WTC11 (cell line): ENCODE data around the gene TMEM120A. TPM values are rescaled to one million over a fixed set of nuclear protein-coding genes. Genes with fewer than 3 reads are reported as not detected.

Source experiments
- ATAC-seq: fragments of 200-7000 bp; cut with Tn5 transposase; 2 replicates; pipeline ENCODE4 v1.10.0; 2021; ENCODE audit warnings: mild to moderate bottlenecking, moderate library complexity
- CTCF ChIA-PET: fragments of 300-600 bp; sonication (Branson Sonifier 250); formaldehyde crosslinking; loops from one replicate; lab custom pipeline; 2021; ENCODE audit warnings: antibody characterized with exemption; lab: Charles Lee
- POLR2A ChIA-PET: fragments of 350-600 bp; sonication (Branson Sonifier 250); formaldehyde crosslinking; loops from one replicate; lab custom pipeline; 2021; ENCODE audit warnings: antibody characterized with exemption; lab: Charles Lee
- DNase-seq: peaks from one replicate; pipeline ENCODE4 v3.0.0; 2021; ENCODE audit warnings: low spot score
- H3K27ac Mint-ChIP-seq: 2 replicates; pipeline ENCODE4 v1.8.0; 2021; ENCODE audit warnings: mixed read lengths
- H3K27me3 Mint-ChIP-seq: 2 replicates; pipeline ENCODE4 v1.8.0; 2021; ENCODE audit warnings: low read depth, mild to moderate bottlenecking, moderate library complexity, mixed read lengths
- H3K36me3 Mint-ChIP-seq: 2 replicates; pipeline ENCODE4 v1.8.0; 2021; ENCODE audit warnings: mixed read lengths
- H3K4me1 Mint-ChIP-seq: 2 replicates; pipeline ENCODE4 v1.8.0; 2022; ENCODE audit warnings: mixed read lengths
- H3K4me3 Mint-ChIP-seq: 2 replicates; pipeline ENCODE4 v1.8.0; 2021; ENCODE audit warnings: mild to moderate bottlenecking, moderate library complexity, mixed read lengths
- H3K9me3 Mint-ChIP-seq: 2 replicates; pipeline ENCODE4 v1.8.0; 2021; ENCODE audit warnings: mixed read lengths
- AR ChIP-seq: fragments of 250-450 bp; sonication (Bioruptor Pico); IDR thresholded peaks from 2 replicates; pipeline ENCODE4 v1.9.0; 2021; ENCODE audit warnings: mild to moderate bottlenecking
- ATF6 ChIP-seq: sonication (generic); formaldehyde crosslinking; IDR thresholded peaks from 2 replicates; pipeline ENCODE4 v1.8.1; 2023; ENCODE audit warnings: mild to moderate bottlenecking, missing genetic modification reagents
- EMX1 ChIP-seq: fragments of 250-450 bp; sonication (Bioruptor Pico); IDR thresholded peaks from 2 replicates; pipeline ENCODE4 v1.8.0; 2021; ENCODE audit warnings: mild to moderate bottlenecking
- ESRRA ChIP-seq: sonication (generic); formaldehyde crosslinking; IDR thresholded peaks from 2 replicates; pipeline ENCODE4 v1.8.1; 2022; ENCODE audit warnings: mild to moderate bottlenecking, missing genetic modification reagents, borderline replicate concordance
- ETV6 ChIP-seq: sonication (generic); formaldehyde crosslinking; IDR thresholded peaks from 2 replicates; pipeline ENCODE4 v1.8.1; 2022; ENCODE audit warnings: mild to moderate bottlenecking, missing genetic modification reagents
- FOXK1 ChIP-seq: sonication (generic); formaldehyde crosslinking; IDR thresholded peaks from 2 replicates; pipeline ENCODE4 v1.8.0; 2022; ENCODE audit warnings: mild to moderate bottlenecking, moderate library complexity, missing genetic modification reagents
- HMGA2 ChIP-seq: fragments of 250-450 bp; sonication (Bioruptor Pico); IDR thresholded peaks from 2 replicates; pipeline ENCODE4 v1.4.0; 2021; ENCODE audit warnings: mild to moderate bottlenecking, moderate library complexity
- IRF2 ChIP-seq: sonication (generic); formaldehyde crosslinking; IDR thresholded peaks from 2 replicates; pipeline ENCODE4 v1.8.0; 2022; ENCODE audit warnings: low read depth, missing genetic modification reagents, borderline replicate concordance
- NFATC4 ChIP-seq: fragments of 250-450 bp; sonication (Bioruptor Pico); IDR thresholded peaks from 2 replicates; pipeline ENCODE4 v1.9.0; 2021; ENCODE audit warnings: mild to moderate bottlenecking
- NFYB ChIP-seq: sonication (generic); formaldehyde crosslinking; conservative IDR thresholded peaks from 2 replicates; pipeline ENCODE4 v1.8.0; 2022; ENCODE audit warnings: low read depth, missing genetic modification reagents
- NR2C2 ChIP-seq: sonication (generic); formaldehyde crosslinking; IDR thresholded peaks from 2 replicates; pipeline ENCODE4 v1.8.0; 2022; ENCODE audit warnings: mild to moderate bottlenecking, missing genetic modification reagents
- OVOL2 ChIP-seq: fragments of 250-450 bp; sonication (Bioruptor Pico); IDR thresholded peaks from 2 replicates; pipeline ENCODE4 v1.9.0; 2021; ENCODE audit warnings: mild to moderate bottlenecking, borderline replicate concordance
- PRRX2 ChIP-seq: fragments of 250-450 bp; sonication (Bioruptor Pico); IDR thresholded peaks from 2 replicates; pipeline ENCODE4 v1.8.0; 2021; ENCODE audit warnings: mild to moderate bottlenecking
- SMAD3 ChIP-seq: sonication (generic); formaldehyde crosslinking; IDR thresholded peaks from 2 replicates; pipeline ENCODE4 v1.8.0; 2022; ENCODE audit warnings: missing genetic modification reagents, mild to moderate bottlenecking, borderline replicate concordance
- SMAD4 ChIP-seq: sonication (generic); formaldehyde crosslinking; IDR thresholded peaks from 2 replicates; pipeline ENCODE4 v1.8.0; 2022; ENCODE audit warnings: mild to moderate bottlenecking, missing genetic modification reagents
- SOX15 ChIP-seq: fragments of 250-450 bp; sonication (Bioruptor Pico); IDR thresholded peaks from 2 replicates; pipeline ENCODE4 v1.9.0; 2021; ENCODE audit warnings: mild to moderate bottlenecking
- TCF7 ChIP-seq: sonication (generic); formaldehyde crosslinking; IDR thresholded peaks from 2 replicates; pipeline ENCODE4 v1.8.0; 2022; ENCODE audit warnings: mild to moderate bottlenecking, low read depth, missing genetic modification reagents, moderate library complexity
- USF1 ChIP-seq: sonication (generic); formaldehyde crosslinking; IDR thresholded peaks from 2 replicates; pipeline ENCODE4 v1.8.0; 2022; ENCODE audit warnings: mild to moderate bottlenecking, missing genetic modification reagents
- ZBTB21 ChIP-seq: sonication (generic); formaldehyde crosslinking; IDR thresholded peaks from 2 replicates; pipeline ENCODE4 v1.8.1; 2023; ENCODE audit warnings: mild to moderate bottlenecking, missing genetic modification reagents, borderline replicate concordance
- ZMAT4 ChIP-seq: fragments of 250-450 bp; sonication (Bioruptor Pico); IDR thresholded peaks from 2 replicates; pipeline ENCODE4 v1.9.0; 2021; ENCODE audit warnings: mild to moderate bottlenecking
- ZNF121 ChIP-seq: sonication (generic); formaldehyde crosslinking; IDR thresholded peaks from 2 replicates; pipeline ENCODE4 v1.8.0; 2023; ENCODE audit warnings: missing genetic modification reagents
- ZNF263 ChIP-seq: sonication (generic); formaldehyde crosslinking; IDR thresholded peaks from 2 replicates; pipeline ENCODE4 v1.8.1; 2022; ENCODE audit warnings: low read depth, mild to moderate bottlenecking, moderate library complexity, missing genetic modification reagents
- ZNF317 ChIP-seq: sonication (generic); formaldehyde crosslinking; IDR thresholded peaks from 2 replicates; pipeline ENCODE4 v1.8.1; 2023; ENCODE audit warnings: low read depth, mild to moderate bottlenecking, moderate library complexity, missing genetic modification reagents, borderline replicate concordance
- ZNF671 ChIP-seq: fragments of 250-450 bp; sonication (Bioruptor Pico); IDR thresholded peaks from 2 replicates; pipeline ENCODE4 v1.8.0; 2021; ENCODE audit warnings: mild to moderate bottlenecking
- ZSCAN18 ChIP-seq: fragments of 250-450 bp; sonication (Bioruptor Pico); IDR thresholded peaks from 2 replicates; pipeline ENCODE4 v2.1.2; 2022; ENCODE audit warnings: mild to moderate bottlenecking, moderate library complexity
- total RNA-seq: library from RNA; stranded (reverse); gene quantifications from 3 replicates; pipeline ENCODE4 v1.2.3, GENCODE V29; 2021

Gene TMEM120A
- total RNA-seq, 1 experiment from 2014 or later = 21.9 TPM

- TF ChIP-seq ESRRA (CRISPR knock-in tag) (no peak), OVOL2 (no peak), ETV6 (CRISPR knock-in tag) (no peak), NFYB (CRISPR knock-in tag) (no peak), ATF6 (CRISPR knock-in tag) (no peak)
Observed at GRCh38 chr7:75991531-75992082, 2.8 kb downstream of the TMEM120A start (continued).

- Mint-ChIP-seq H3K9me3 (no peaks in the 10 kb centered on the region), H3K4me1 (peaks cover 21% of the 10 kb centered on the region)
- TF ChIP-seq SMAD4 (CRISPR knock-in tag) = no peak
- no peak for TF ChIP-seq PRRX2
- no peak for TF ChIP-seq AR
- no peak for TF ChIP-seq EMX1 (CRISPR knock-in tag)
- TF ChIP-seq SOX15 (CRISPR knock-in tag) = no peak
- TF ChIP-seq ZNF121 (CRISPR knock-in tag) = peak; percentile 30; the same call in 1 of the 2 replicates
- TF ChIP-seq ZNF263 (CRISPR knock-in tag) = peak; percentile 90
- TF ChIP-seq HMGA2 (CRISPR knock-in tag) = no peak
- no peak for TF ChIP-seq NFATC4
- no peak for TF ChIP-seq ZNF317 (CRISPR knock-in tag)
- TF ChIP-seq, all 79 proteins: peak for 2
- DNase-seq (no peak), ATAC-seq (no peak)
- Mint-ChIP-seq H3K27ac (peak overlapping the region; percentile 47), H3K4me3 (no peak overlapping the region), H3K27me3 (no peaks in the 10 kb centered on the region), H3K36me3 (peaks cover 9% of the 10 kb centered on the region)
- CTCF ChIA-PET = interaction anchor here (0.9 to 1.6 kb wide), 2 partner anchors 8 to 30 kb away, joined by 3 read pairs; no protein-coding TSS in a partner anchor
- POLR2A ChIA-PET = no interaction called here
Observed at GRCh38 chr7:75989500-75990388, 4.7 kb downstream of the TMEM120A start.

GRCh38 chr7:75988568-75989499 lies 5.6 kb downstream of the TMEM120A start:
- Mint-ChIP-seq H3K27me3 (no peaks in the 10 kb centered on the region), H3K36me3 (peaks cover 9% of the 10 kb centered on the region), H3K9me3 (no peaks in the 10 kb centered on the region), H3K27ac (no peak overlapping the region), H3K4me3 (no peak overlapping the region), H3K4me1 (peaks cover 21% of the 10 kb centered on the region)
- DNase-seq = no peak
- TF ChIP-seq NFATC4 (no peak), ZMAT4 (CRISPR knock-in tag) (no peak), EMX1 (CRISPR knock-in tag) (no peak), USF1 (CRISPR knock-in tag) (no peak), FOXK1 (no peak), IRF2 (CRISPR knock-in tag) (no peak), SMAD3 (no peak), ZSCAN18 (CRISPR knock-in tag) (no peak), ZBTB21 (CRISPR knock-in tag) (no peak), TCF7 (CRISPR knock-in tag) (no peak), NR2C2 (CRISPR knock-in tag) (no peak), ZNF671 (CRISPR knock-in tag) (no peak), ETV6 (CRISPR knock-in tag) (no peak)
- CTCF ChIA-PET = interaction anchor here (0.9 kb wide), 1 partner anchor 31 kb away, joined by 3 read pairs; no protein-coding TSS in a partner anchor
- no peak for ATAC-seq
- POLR2A ChIA-PET = no interaction called here
